ENCODE measurements around the gene BLOC1S1. TPM values are rescaled to one million over a fixed set of nuclear protein-coding genes. Genes with fewer than 3 reads are reported as not detected.

BLOC1S1 gene
- total and polyA plus RNA-seq, 10 of the 15 experiments (the other 5 are each of a cell fraction or from before 2014, with no cell fraction given) = 126 to 285 (median 166) TPM

GRCh38 chr12:55666508-55666907 lies 49.3 kb upstream of the BLOC1S1 start:
- Histone ChIP-seq H3K79me2 (ENCODE audit: control insufficient read depth, insufficient read depth, low read length) (no peaks in the 10 kb centered on the region), H3K9ac (ENCODE audit: control insufficient read depth, insufficient read depth, low read length) (no peak overlapping the region), H3K4me1 (ENCODE audit: control insufficient read depth, insufficient read depth, low read length) (peaks cover 7% of the 10 kb centered on the region), H3K4me2 (ENCODE audit: control insufficient read depth, insufficient read depth) (peak overlapping the region; percentile 59; the same call in 1 of the 2 replicates), H3K9me3 (replicated peaks; ENCODE audit: control insufficient read depth, insufficient read depth, low read length) (no peaks in the 10 kb centered on the region; the same call in 2 of the 3 replicates), H2AFZ (ENCODE audit: control insufficient read depth, low read depth, low read length) (peak overlapping the region; percentile 18; the same call in 1 of the 2 replicates), H3K27me3 (replicated peaks in 1 of 2; ENCODE audit: control insufficient read depth in 2 of 2, insufficient read depth in 2 of 2, low read length in 1 of 2) (no peaks in the 10 kb centered on the region), H4K20me1 (ENCODE audit: control insufficient read depth, insufficient read depth) (no peaks in the 10 kb centered on the region), H3K4me3 (0 out of 2 replicates have a peak overlapping the region, but pooled peaks have one; percentile 12), H3K36me3 (ENCODE audit: control insufficient read depth in 2 of 2, insufficient read depth in 2 of 2, low read length in 1 of 2) (no peaks in the 10 kb centered on the region), H3K27ac (ENCODE audit: control insufficient read depth, insufficient read depth) (no peak overlapping the region)
- in situ Hi-C loops (cut with MboI) = no loop called here
- POLR2A ChIA-PET = no interaction called here
- ATAC-seq = peak; percentile 55
- RAD21 ChIA-PET (ENCODE audit: unreplicated experiment) = interaction anchor here (1.5 kb wide), 1 partner anchor 51 kb away, joined by 5 read pairs; no protein-coding TSS in a partner anchor
- SMC1A ChIA-PET (ENCODE audit: uncharacterized antibody, unreplicated experiment) = interaction anchor here (0.6 kb wide), 1 partner anchor 186 kb away, joined by 3 read pairs; no protein-coding TSS in a partner anchor
- WGBS (ENCODE audit: insufficient coverage, insufficient replicate concordance, low lambda C conversion rate, missing lambda C conversion rate) = 46% methylated on average over 7 of the region's 7 CpGs
- intact Hi-C loops (cut with micrococcal nuclease; ENCODE audit: unreplicated experiment) = no loop called here
- CTCF ChIA-PET = interaction anchor here (1.0 to 2.2 kb wide), 2 partner anchors 10 to 21 kb away, joined by 3 to 8 read pairs; no protein-coding TSS in a partner anchor
- BruUV-seq (replicated peaks) = no TSS peak
- TF ChIP-seq FOS (IDR thresholded peaks at IDR 0.05; ENCODE audit: borderline replicate concordance, extremely low read depth, insufficient read length) = no peak
- TF ChIP-seq NFIC (IDR thresholded peaks at IDR 0.05; ENCODE audit: low read depth, low read length) = no peak
- no peak for TF ChIP-seq IRF3 (IDR thresholded peaks at IDR 0.05)
- no peak for TF ChIP-seq BHLHE40 (IDR thresholded peaks at IDR 0.05; ENCODE audit: borderline replicate concordance in 1 of 2, low read depth in 2 of 2, low read length in 1 of 2)
- no peak for TF ChIP-seq SREBF2 (IDR thresholded peaks at IDR 0.05; ENCODE audit: low read length)
- no peak for TF ChIP-seq HDAC2 (IDR thresholded peaks at IDR 0.05)
- TF ChIP-seq PML (IDR thresholded peaks at IDR 0.05; ENCODE audit: low read length) = no peak
- TF ChIP-seq MTA3 (IDR thresholded peaks at IDR 0.05; ENCODE audit: borderline replicate concordance, low read length) = no peak
- no peak for TF ChIP-seq HSF1 (IDR thresholded peaks at IDR 0.05; ENCODE audit: low read depth, low read length)
- TF ChIP-seq SREBF1 (IDR thresholded peaks at IDR 0.05; ENCODE audit: low read length) = no peak
- no peak for FAIRE-seq
- DNase-seq (ENCODE audit: low read depth, low spot score) = no peak

All from GM12878 (cell line).